ENCODE results near the gene ADGRL1.

Gene ADGRL1

GRCh38 chr19:14139944-14140343, 66.0 kb downstream of the ADGRL1 start:
- DNase-seq (ENCODE audit: low spot score): no peak

- DNase-seq (ENCODE audit: low spot score): peak; percentile 22
Observed at GRCh38 chr19:14138576-14139265, 67.2 kb downstream of the ADGRL1 start.

- peak; percentile 100 for DNase-seq (ENCODE audit: low spot score)
Observed at GRCh38 chr19:14136509-14137281, 69.3 kb downstream of the ADGRL1 start, which contains the start of gene ASF1B. TSS of gene ASF1B (minus strand) at chr19:14136589. CDS start at chr19:14136456, 133 bp downstream.

GRCh38 chr19:14135985-14136508, 69.9 kb downstream of the ADGRL1 start:
- no peak for DNase-seq (ENCODE audit: low spot score)

DNA sequence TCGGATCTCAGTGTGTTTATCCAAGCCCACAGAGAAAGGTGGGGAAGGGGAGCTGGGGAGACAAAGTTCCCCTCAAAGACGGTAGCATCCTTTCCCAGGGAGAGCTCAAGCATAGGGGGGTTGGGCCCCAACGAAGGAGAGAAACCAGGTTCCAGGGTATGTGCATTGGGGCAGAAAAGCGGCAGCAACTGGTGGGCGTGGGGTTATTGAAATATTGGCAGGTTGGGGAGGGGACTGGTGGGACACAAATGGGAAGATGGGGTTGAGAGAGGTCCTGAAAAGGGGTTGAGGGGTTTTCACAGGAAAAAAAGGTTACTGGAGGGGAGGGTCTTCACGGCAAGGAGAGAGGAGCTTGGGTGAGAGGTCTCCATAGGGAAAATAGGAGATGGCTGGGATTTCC, 70.6 kb downstream of the ADGRL1 start:
- DNase-seq (ENCODE audit: low spot score): no peak

DNA sequence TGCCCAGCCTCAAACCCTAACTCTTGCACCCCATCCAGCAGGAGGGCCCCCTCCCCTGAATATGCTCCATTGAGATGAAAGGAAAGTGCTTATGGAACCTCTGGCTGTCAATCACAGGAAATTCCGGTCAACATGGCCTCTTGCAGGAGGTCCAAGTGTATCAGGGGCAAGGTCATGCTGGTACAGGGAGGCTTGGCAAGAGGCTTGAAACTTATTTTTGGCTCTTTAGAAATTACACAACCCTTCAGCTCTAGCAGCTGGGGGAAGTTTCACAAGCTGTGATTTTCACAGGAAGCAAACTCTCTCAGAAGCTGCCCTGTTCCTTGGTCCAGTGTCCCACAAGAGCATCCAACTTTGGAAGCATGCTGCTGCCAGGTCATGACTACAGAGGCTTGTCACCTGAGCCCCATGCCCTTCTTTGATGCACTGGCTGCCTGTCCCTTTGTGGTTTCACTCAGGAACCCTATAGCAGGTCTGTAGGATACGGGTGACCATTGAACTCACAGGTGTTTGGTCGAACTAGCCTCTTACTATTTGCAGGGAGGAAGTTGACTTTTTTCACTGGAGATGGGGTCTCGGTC, 78.0 kb downstream of the ADGRL1 start:
- DNase-seq (ENCODE audit: low spot score): no peak

DNA sequence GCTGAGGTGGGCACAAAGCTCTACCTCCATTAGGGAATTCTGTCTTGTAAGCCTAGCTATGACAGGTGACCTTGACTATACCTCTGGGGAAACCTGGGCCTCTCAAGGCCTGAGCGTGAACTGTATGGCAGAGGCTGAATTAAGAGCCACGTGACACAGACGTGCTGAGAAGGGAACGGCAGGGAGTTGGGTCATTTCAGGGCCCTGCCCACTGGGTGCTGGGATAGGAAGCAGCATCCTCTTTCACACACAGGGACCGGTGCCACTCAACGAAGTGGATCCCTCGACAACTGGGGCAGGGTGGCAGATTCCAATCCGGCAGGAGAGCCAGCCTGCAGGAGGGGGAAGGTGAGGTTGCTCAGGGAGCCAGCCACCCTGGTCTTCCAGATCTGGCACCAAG, 78.8 kb downstream of the ADGRL1 start:
- no peak for DNase-seq (ENCODE audit: low spot score)

- DNase-seq (ENCODE audit: low spot score): no peak
Observed at GRCh38 chr19:14122924-14123323, 83.0 kb downstream of the ADGRL1 start.

GRCh38 chr19:14120497-14120780, 85.5 kb downstream of the ADGRL1 start:
- DNase-seq (ENCODE audit: low spot score): no peak

GRCh38 chr19:14119644-14120496, 86.1 kb downstream of the ADGRL1 start:
- no peak for DNase-seq (ENCODE audit: low spot score)

GRCh38 chr19:14119146-14119545, 86.8 kb downstream of the ADGRL1 start:
- no peak for DNase-seq (ENCODE audit: low spot score)

GRCh38 chr19:14118165-14119051, 87.6 kb downstream of the ADGRL1 start:
- DNase-seq (ENCODE audit: low spot score): peak; percentile 72

DNA sequence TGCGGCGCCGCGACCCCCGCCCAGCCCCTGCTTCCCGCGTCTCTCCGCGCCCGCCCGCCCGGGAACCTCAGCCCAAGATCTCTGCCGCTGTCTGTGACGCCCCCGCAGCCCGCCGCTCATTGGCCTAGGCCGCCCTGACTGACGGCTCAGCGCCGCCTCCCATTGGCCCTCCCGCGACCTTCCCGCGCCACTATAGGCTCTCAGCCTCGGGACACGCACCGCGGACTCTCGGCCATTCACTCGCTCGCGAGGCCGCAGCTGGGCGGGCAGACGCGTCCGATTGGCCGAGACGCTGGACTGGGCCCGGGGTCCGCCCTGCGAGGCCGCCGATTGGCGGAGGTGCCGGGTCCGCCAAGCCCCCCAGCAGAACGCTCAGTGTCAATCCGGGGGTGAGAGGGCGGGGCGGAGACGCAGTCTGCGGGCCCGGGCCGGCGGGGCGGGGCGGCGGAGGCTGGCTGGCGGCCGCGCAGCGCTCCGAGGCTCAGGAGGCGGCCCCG, 88.3 kb downstream of the ADGRL1 start, which contains the start of gene PRKACA:
Gene PRKACA, minus strand, starts transcription at position 95 of the 497 bp plus-strand sequence. CDS start 215 bp downstream, outside the sequence.
- peak; percentile 99 for DNase-seq (ENCODE audit: low spot score)

DNA sequence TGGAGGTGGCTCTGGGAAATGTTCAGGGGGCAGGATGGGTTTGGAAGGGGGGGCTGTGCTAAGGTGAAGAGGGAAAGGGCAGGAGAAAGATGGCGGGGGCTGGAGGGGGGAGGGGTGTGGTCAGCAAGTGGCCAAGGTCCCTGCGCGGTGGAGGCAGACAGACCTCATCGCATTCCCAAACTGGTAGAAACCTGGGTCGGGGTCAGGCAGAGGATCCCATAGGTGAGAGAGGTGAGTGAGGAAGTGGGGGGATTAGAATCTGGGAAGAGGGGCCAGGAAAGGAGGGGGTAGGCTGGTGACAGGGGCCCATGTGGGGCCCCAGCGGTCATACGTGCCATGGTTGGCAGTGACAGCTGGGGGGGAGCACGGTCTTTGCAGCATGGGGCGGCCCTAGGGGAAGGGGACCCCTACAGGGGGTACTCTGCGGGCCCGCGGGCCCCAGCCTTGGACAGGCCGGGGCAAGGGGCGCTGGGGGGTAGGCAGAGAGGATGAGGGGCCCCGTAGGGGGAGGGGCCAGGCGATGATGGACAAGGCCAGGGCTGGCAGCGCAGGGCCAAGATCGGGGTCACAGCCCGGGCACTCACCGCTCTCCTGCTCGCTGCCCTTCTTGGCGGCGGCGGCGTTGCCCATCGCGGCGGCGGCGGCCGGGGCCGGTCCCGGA, 88.9 kb downstream of the ADGRL1 start:
- DNase-seq (ENCODE audit: low spot score): no peak

DNA sequence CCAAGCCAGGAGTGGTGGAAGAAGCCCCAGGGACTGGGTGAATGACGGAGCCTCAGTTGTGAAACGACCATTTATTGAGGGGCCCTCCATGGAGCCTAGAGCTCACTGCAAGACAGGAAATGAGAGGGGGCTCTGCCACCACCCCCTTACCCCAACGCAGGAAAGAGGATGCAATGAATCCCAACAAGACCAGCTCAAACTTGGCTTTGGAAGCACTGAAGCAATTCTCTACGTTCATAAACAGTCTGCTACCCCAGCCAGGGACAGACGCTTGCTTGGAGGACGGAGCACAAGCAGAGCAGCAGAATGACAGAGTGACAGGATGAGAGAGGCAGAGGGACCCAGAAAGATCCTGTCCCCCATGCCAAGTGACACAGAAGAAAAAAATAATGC, 89.4 kb downstream of the ADGRL1 start:
- no peak for DNase-seq (ENCODE audit: low spot score)

- no peak for DNase-seq (ENCODE audit: low spot score)
Observed at GRCh38 chr19:14115756-14116155, 90.2 kb downstream of the ADGRL1 start.

DNA sequence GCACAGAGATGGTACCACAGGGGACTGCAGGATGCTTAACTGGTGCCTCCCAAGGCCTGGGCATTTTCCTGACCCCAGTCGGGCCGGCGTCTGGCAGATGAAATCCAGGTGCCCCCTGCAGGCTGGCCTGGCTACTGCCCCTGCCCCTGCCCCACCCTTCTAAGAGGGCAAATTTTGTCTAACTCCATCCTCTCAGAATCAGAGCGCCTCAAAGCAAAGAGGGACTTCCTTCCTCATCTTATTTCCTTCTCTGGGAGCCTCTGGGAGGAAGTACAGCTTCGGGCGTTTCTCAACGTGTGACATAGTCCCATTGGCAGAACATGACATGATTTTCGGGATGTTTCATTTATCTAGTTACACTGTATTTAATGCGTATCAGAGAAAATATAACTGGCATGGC, 91.1 kb downstream of the ADGRL1 start:
- DNase-seq (ENCODE audit: low spot score): peak; percentile 38

DNA sequence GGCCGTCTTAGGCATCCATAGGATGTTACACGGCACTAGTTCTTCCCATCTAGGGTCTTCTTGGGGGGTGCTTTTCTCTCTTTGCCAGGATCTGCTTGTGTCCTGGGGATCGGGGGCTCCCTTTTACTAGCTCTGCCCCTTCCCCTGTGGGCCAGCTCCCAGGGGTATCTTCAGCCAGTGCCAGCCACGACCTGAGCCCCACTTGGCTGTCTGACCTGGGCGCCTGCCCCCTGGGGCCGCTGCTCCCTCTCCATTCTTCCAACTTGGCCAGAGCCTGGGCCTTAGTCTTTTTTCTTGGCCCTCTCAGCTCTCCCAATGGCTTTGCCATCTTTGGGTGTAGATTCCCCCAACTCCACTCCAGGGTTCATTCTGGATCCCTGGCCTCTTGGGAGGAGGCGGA, 91.5 kb downstream of the ADGRL1 start:
- no peak for DNase-seq (ENCODE audit: low spot score)

- DNase-seq (ENCODE audit: low spot score): no peak
Observed at GRCh38 chr19:14113762-14114414, 92.1 kb downstream of the ADGRL1 start.

All from kidney tubule cell (primary cell).